Measurements from ENCODE around the gene PTPRJ. TPM values are rescaled to one million over a fixed set of nuclear protein-coding genes. Genes with fewer than 3 reads are reported as not detected.

PTPRJ gene
- total RNA-seq, 2 donors from 2014 or later: 3.4 to 8.0 TPM

DNA sequence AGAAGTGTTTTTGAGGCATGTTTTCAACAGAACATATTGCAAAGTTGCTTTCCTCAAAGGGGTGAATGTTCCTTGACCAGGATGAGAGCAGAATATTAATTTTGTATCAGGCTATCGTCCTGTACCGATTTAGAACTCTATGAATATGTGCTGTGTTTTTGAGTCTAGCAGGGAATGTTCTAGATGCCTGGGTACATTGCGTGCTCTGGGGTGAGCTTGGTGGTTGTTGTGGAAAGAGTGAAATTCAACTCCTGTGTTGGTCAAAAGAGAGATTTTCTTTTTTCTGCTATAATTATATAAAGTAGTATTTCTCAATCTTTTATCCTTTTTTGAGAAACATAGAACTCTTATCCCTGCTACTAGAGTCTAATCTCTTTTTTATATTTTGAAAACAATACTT lies 185.1 kb downstream of the PTPRJ start:
- Histone ChIP-seq H3K9me3 (no peaks in the 10 kb centered on the region), H3K4me3 (no peak overlapping the region), H3K27ac (no peak overlapping the region), H3K4me1 (peaks cover 0 to 27% of the 10 kb centered on the region in 2 donors), H3K36me3 (no peaks in the 10 kb centered on the region), H3K27me3 (no peaks in the 10 kb centered on the region)
- TF ChIP-seq, protein P1, sequence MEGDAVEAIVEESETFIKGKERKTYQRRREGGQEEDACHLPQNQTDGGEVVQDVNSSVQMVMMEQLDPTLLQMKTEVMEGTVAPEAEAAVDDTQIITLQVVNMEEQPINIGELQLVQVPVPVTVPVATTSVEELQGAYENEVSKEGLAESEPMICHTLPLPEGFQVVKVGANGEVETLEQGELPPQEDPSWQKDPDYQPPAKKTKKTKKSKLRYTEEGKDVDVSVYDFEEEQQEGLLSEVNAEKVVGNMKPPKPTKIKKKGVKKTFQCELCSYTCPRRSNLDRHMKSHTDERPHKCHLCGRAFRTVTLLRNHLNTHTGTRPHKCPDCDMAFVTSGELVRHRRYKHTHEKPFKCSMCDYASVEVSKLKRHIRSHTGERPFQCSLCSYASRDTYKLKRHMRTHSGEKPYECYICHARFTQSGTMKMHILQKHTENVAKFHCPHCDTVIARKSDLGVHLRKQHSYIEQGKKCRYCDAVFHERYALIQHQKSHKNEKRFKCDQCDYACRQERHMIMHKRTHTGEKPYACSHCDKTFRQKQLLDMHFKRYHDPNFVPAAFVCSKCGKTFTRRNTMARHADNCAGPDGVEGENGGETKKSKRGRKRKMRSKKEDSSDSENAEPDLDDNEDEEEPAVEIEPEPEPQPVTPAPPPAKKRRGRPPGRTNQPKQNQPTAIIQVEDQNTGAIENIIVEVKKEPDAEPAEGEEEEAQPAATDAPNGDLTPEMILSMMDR (IDR thresholded peaks at IDR 0.05): no peak
- no peak for DNase-seq (ENCODE audit: low spot score)

DNA sequence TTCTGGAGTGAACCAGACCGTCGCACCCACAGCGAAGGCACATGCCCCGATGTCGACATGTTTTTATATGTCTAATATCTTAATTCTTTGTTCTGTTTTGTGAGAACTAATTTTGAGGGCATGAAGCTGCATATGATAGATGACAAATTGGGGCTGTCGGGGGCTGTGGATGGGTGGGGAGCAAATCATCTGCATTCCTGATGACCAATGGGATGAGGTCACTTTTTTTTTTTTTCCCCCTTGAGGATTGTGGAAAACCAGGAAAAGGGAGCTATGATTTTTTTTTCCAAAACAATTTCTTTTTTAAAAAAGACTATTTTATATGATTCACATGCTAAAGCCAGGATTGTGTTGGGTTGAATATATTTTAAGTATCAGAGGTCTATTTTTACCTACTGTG lies 187.0 kb downstream of the PTPRJ start:
- TF ChIP-seq, protein P1 (IDR thresholded peaks at IDR 0.05): no peak
- no peak for DNase-seq (ENCODE audit: low spot score)
- Histone ChIP-seq H3K9me3 (no peaks in the 10 kb centered on the region), H3K4me1 (peaks cover 0 to 42% of the 10 kb centered on the region in 2 donors), H3K27ac (no peak overlapping the region), H3K4me3 (no peak overlapping the region), H3K36me3 (no peaks in the 10 kb centered on the region), H3K27me3 (no peaks in the 10 kb centered on the region)

DNA sequence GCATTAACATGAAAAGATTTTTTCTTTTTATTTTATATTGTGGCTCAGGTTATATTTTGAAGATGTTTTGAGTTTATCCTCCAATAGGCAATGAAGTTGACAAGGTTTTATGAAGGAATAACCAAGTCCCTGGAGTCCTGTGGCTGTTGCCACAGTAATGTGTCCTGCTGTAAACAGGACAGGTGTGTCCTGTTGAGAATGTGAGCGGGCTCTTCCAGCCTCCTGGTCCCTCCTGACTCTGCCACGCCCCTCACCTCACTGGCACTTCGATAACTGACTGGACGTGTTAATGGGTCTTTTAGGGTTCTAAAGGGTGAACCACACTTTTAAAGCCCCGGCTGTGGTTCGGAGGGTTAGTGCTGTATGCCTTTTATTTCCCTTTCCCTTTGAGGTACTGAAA lies 188.5 kb downstream of the PTPRJ start:
- H3K4me3 ChIP-seq: no peak overlapping the region
- H3K36me3 ChIP-seq: no peaks in the 10 kb centered on the region
- no peaks in the 10 kb centered on the region for H3K9me3 ChIP-seq
- peak overlapping the region; percentile 74 to 78 for H3K27ac ChIP-seq
- H3K4me1 ChIP-seq: peaks cover 0 to 49% of the 10 kb centered on the region in 2 donors
- TF ChIP-seq, protein P1 (IDR thresholded peaks at IDR 0.05): no peak
- H3K27me3 ChIP-seq: no peaks in the 10 kb centered on the region
- no peak for DNase-seq (ENCODE audit: low spot score)

DNA sequence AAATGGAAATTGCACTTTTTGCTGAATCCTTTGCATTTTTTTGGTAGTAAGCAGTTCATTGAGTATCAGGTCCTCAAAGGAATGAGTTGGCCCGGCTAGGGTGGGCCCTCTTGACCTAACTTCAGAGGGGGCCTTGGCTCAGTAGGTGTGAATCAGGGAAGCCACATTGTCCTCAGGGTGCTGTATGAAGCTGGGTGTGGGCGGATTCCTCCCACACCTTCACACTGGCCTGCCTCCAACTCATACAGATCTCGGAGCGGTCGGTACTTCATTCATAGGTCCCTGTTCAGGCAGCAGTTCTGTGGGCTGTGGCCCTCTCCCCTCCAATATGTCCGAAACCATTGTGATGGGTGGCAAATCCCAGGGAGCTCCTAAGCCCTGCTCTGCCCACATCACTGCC lies 188.9 kb downstream of the PTPRJ start:
- Histone ChIP-seq H3K4me1 (peaks cover 0 to 49% of the 10 kb centered on the region in 2 donors), H3K27me3 (no peaks in the 10 kb centered on the region), H3K36me3 (no peaks in the 10 kb centered on the region), H3K9me3 (no peaks in the 10 kb centered on the region), H3K4me3 (no peak overlapping the region), H3K27ac (peak overlapping the region; percentile 74 to 78)
- no peak for DNase-seq (ENCODE audit: low spot score)
- TF ChIP-seq, protein P1 (IDR thresholded peaks at IDR 0.05): no peak

DNA sequence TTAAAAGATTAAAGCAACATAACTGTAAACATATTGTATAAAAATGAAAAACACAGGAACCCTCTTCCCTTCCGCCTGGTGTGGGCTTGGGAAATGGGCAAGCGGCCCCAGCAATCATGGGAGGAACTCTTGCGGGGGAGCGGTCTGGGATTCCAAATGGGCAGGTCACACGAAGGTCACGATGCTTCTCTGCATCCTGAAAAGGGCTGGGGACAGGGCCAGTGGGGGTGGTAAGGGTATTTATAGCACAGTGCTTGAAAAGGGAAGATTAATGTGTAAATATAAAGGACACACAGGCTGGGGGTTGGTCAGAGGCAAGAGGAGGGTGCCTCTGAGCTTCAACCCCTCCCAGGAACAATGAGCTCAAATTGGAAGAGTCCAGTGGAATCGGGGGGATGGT lies 189.4 kb downstream of the PTPRJ start:
- no peak for DNase-seq (ENCODE audit: low spot score)
- Histone ChIP-seq H3K9me3 (no peaks in the 10 kb centered on the region), H3K4me1 (peaks cover 0 to 49% of the 10 kb centered on the region in 2 donors), H3K4me3 (no peak overlapping the region), H3K36me3 (no peaks in the 10 kb centered on the region), H3K27me3 (no peaks in the 10 kb centered on the region), H3K27ac (peak overlapping the region; percentile 74 to 78)
- TF ChIP-seq, protein P1 (IDR thresholded peaks at IDR 0.05): no peak
